Skeletal muscle tissue (tissue), 4 donors: ENCODE data around the gene AATK. TPM values are rescaled to one million over a fixed set of nuclear protein-coding genes. Genes with fewer than 3 reads are reported as not detected.

ENCODE experiments used
- H3K27ac ChIP-seq: one replicate; pipeline ENCODE4 v1.7.0; 2013; ENCODE audit warnings: mild to moderate bottlenecking, low read depth, low read length, inconsistent platforms
- H3K27me3 ChIP-seq, 3 donors: one replicate each; pipeline ENCODE4 v1.7.0; 2013; ENCODE audit warnings: low read length in 3 of 3; ENCODE audit not compliant: control insufficient read depth in 3 of 3, insufficient read depth in 3 of 3
- H3K36me3 ChIP-seq, 3 donors: one replicate each; pipeline ENCODE4 v1.7.0; 2013; ENCODE audit warnings: low read length in 3 of 3; ENCODE audit not compliant: control insufficient read depth in 3 of 3, insufficient read depth in 3 of 3
- H3K4me1 ChIP-seq, 3 donors: one replicate each; pipeline ENCODE4 v1.7.0; 2013; ENCODE audit warnings: low read length in 3 of 3, mild to moderate bottlenecking in 3 of 3; ENCODE audit not compliant: control insufficient read depth in 3 of 3, insufficient read depth in 3 of 3
- H3K4me3 ChIP-seq, 3 donors: one replicate each; pipeline ENCODE4 v1.7.0; 2013; ENCODE audit warnings: low read length in 3 of 3
- H3K9ac ChIP-seq, 3 donors: one replicate each; pipeline ENCODE4 v1.7.0; 2013; ENCODE audit warnings: low read length in 3 of 3, mild to moderate bottlenecking in 3 of 3, moderate library complexity in 2 of 3, low read depth in 1 of 3
- H3K9me3 ChIP-seq, 3 donors: one replicate each; pipeline ENCODE4 v1.7.0; 2013; ENCODE audit warnings: low read length in 3 of 3; ENCODE audit not compliant: control insufficient read depth in 3 of 3
- total RNA-seq: library from RNA; depleted of rRNA; stranded (reverse); fragments of >200 nt; gene quantifications from one replicate; pipeline ENCODE4 v1.2.3, GENCODE V29; 2014
- donor health status: Osteomylitis.

The AATK gene
- total RNA-seq, 1 donor from 2014 or later, result 10.4 TPM

- H3K9me3 ChIP-seq, result no peaks in the 10 kb centered on the region
- peaks cover 0 to 15% (median 14%) of the 10 kb centered on the region in 3 donors for H3K27me3 ChIP-seq
- no peak overlapping the region for H3K4me3 ChIP-seq
- H3K36me3 ChIP-seq, result no peaks in the 10 kb centered on the region
- H3K9ac ChIP-seq, result no peak overlapping the region
- no peak overlapping the region for H3K27ac ChIP-seq
- H3K4me1 ChIP-seq, result peaks cover 0 to 2% (median 0%) of the 10 kb centered on the region in 3 donors
Observed at GRCh38 chr17:81130385-81131361, 35.3 kb downstream of the AATK start.

GRCh38 chr17:81129711-81130367, 36.2 kb downstream of the AATK start:
- H3K9me3 ChIP-seq, result no peaks in the 10 kb centered on the region
- H3K27ac ChIP-seq, result no peak overlapping the region
- H3K4me3 ChIP-seq, result no peak overlapping the region
- H3K9ac ChIP-seq, result no peak overlapping the region
- H3K27me3 ChIP-seq, result peaks cover 0 to 20% (median 11%) of the 10 kb centered on the region in 3 donors
- H3K36me3 ChIP-seq, result no peaks in the 10 kb centered on the region
- peaks cover 0 to 2% (median 0%) of the 10 kb centered on the region in 3 donors for H3K4me1 ChIP-seq

GRCh38 chr17:81129289-81129688, 36.7 kb downstream of the AATK start:
- Histone ChIP-seq H3K36me3 (no peaks in the 10 kb centered on the region), H3K9me3 (no peaks in the 10 kb centered on the region), H3K4me3 (no peak overlapping the region), H3K27me3 (peaks cover 0 to 20% (median 11%) of the 10 kb centered on the region in 3 donors), H3K27ac (no peak overlapping the region), H3K4me1 (peaks cover 0 to 2% (median 0%) of the 10 kb centered on the region in 3 donors), H3K9ac (no peak overlapping the region)

- peaks cover 0 to 19% (median 11%) of the 10 kb centered on the region in 3 donors for H3K27me3 ChIP-seq
- H3K4me1 ChIP-seq, result peaks cover 0 to 2% (median 0%) of the 10 kb centered on the region in 3 donors
- H3K9me3 ChIP-seq, result no peaks in the 10 kb centered on the region
- no peak overlapping the region for H3K27ac ChIP-seq
- H3K36me3 ChIP-seq, result no peaks in the 10 kb centered on the region
- no peak overlapping the region for H3K4me3 ChIP-seq
- no peak overlapping the region for H3K9ac ChIP-seq
Observed at GRCh38 chr17:81128774-81129173, 37.2 kb downstream of the AATK start.

- H3K9me3 ChIP-seq, result no peaks in the 10 kb centered on the region
- no peak overlapping the region for H3K27ac ChIP-seq
- peaks cover 0 to 20% (median 11%) of the 10 kb centered on the region in 3 donors for H3K27me3 ChIP-seq
- H3K36me3 ChIP-seq, result no peaks in the 10 kb centered on the region
- H3K9ac ChIP-seq, result no peak overlapping the region
- H3K4me1 ChIP-seq, result peaks cover 0 to 2% (median 0%) of the 10 kb centered on the region in 3 donors
- no peak overlapping the region for H3K4me3 ChIP-seq
Observed at GRCh38 chr17:81128338-81128737, 37.7 kb downstream of the AATK start.

GRCh38 chr17:81127526-81128177, 38.4 kb downstream of the AATK start:
- H3K9ac ChIP-seq, result no peak overlapping the region
- H3K4me1 ChIP-seq, result peaks cover 0 to 2% (median 0%) of the 10 kb centered on the region in 3 donors
- H3K36me3 ChIP-seq, result no peaks in the 10 kb centered on the region
- H3K27me3 ChIP-seq, result peaks cover 0 to 20% (median 18%) of the 10 kb centered on the region in 3 donors
- H3K27ac ChIP-seq, result no peak overlapping the region
- no peak overlapping the region for H3K4me3 ChIP-seq
- H3K9me3 ChIP-seq, result no peaks in the 10 kb centered on the region

- no peaks in the 10 kb centered on the region for H3K9me3 ChIP-seq
- no peak overlapping the region for H3K4me3 ChIP-seq
- H3K4me1 ChIP-seq, result peaks cover 0 to 2% (median 0%) of the 10 kb centered on the region in 3 donors
- H3K9ac ChIP-seq, result no peak overlapping the region
- no peaks in the 10 kb centered on the region for H3K36me3 ChIP-seq
- no peak overlapping the region for H3K27ac ChIP-seq
- H3K27me3 ChIP-seq, result peaks cover 0 to 22% (median 20%) of the 10 kb centered on the region in 3 donors
Observed at GRCh38 chr17:81127133-81127455, 38.9 kb downstream of the AATK start.

- H3K4me3 ChIP-seq, result no peak overlapping the region
- no peak overlapping the region for H3K27ac ChIP-seq
- no peak overlapping the region for H3K9ac ChIP-seq
- peaks cover 0 to 22% (median 18%) of the 10 kb centered on the region in 3 donors for H3K27me3 ChIP-seq
- H3K9me3 ChIP-seq, result no peaks in the 10 kb centered on the region
- no peaks in the 10 kb centered on the region for H3K36me3 ChIP-seq
- H3K4me1 ChIP-seq, result peaks cover 0 to 2% (median 0%) of the 10 kb centered on the region in 3 donors
Observed at GRCh38 chr17:81126281-81127132, 39.5 kb downstream of the AATK start.

GRCh38 chr17:81125573-81126081, 40.4 kb downstream of the AATK start:
- H3K9me3 ChIP-seq, result no peaks in the 10 kb centered on the region
- no peak overlapping the region for H3K9ac ChIP-seq
- no peak overlapping the region for H3K4me3 ChIP-seq
- peaks cover 0 to 2% (median 0%) of the 10 kb centered on the region in 3 donors for H3K4me1 ChIP-seq
- peaks cover 0 to 22% (median 18%) of the 10 kb centered on the region in 3 donors for H3K27me3 ChIP-seq
- H3K27ac ChIP-seq, result no peak overlapping the region
- no peaks in the 10 kb centered on the region for H3K36me3 ChIP-seq
